NCI-H1092 (cell line): ENCODE results near the gene S100G.
"Not testable (repeated sequence)": the region's sequence is repeated elsewhere in the genome, so short reads cannot be mapped to it uniquely, and the experiment has no call there.

ENCODE experiments used
- DNase-seq: peaks from one replicate; lab custom pipeline; 2025; lab: John Stamatoyannopoulos, UW

The S100G gene

GRCh38 chrX:16649858-16650257 lies at the start of gene S100G:
S100G (plus strand) TSS chrX:16650158; CDS start chrX:16651007, 849 bp downstream.
- DNase-seq: no peak

GRCh38 chrX:16601885-16602284 lies 48.1 kb upstream of the S100G start:
- no peak for DNase-seq

GRCh38 chrX:16603235-16603634 lies 46.7 kb upstream of the S100G start:
- DNase-seq: not testable (repeated sequence)

- DNase-seq: no peak
Measured at GRCh38 chrX:16603822-16604221, 46.1 kb upstream of the S100G start.

GRCh38 chrX:16604337-16604736 lies 45.6 kb upstream of the S100G start:
- no peak for DNase-seq

- no peak for DNase-seq
Measured at GRCh38 chrX:16606142-16606720, 43.7 kb upstream of the S100G start.

- DNase-seq: no peak
Measured at GRCh38 chrX:16610121-16610621, 39.8 kb upstream of the S100G start.

- DNase-seq: not testable (repeated sequence)
Measured at GRCh38 chrX:16610654-16611053, 39.3 kb upstream of the S100G start.

GRCh38 chrX:16612257-16612897 lies 37.6 kb upstream of the S100G start:
- DNase-seq: no peak

GRCh38 chrX:16617382-16617781 lies 32.6 kb upstream of the S100G start:
- DNase-seq: no peak

GRCh38 chrX:16618422-16618821 lies 31.5 kb upstream of the S100G start:
- DNase-seq: no peak

- DNase-seq: no peak
Measured at GRCh38 chrX:16619024-16619423, 30.9 kb upstream of the S100G start.

- DNase-seq: not testable (repeated sequence)
Measured at GRCh38 chrX:16628511-16628910, 21.4 kb upstream of the S100G start.

- no peak for DNase-seq
Measured at GRCh38 chrX:16628946-16629595, 20.9 kb upstream of the S100G start.

GRCh38 chrX:16629909-16630308 lies 20.0 kb upstream of the S100G start:
- no peak for DNase-seq

GRCh38 chrX:16633754-16634153 lies 16.2 kb upstream of the S100G start:
- no peak for DNase-seq

GRCh38 chrX:16635040-16635439 lies 14.9 kb upstream of the S100G start:
- DNase-seq: no peak

GRCh38 chrX:16635596-16635995 lies 14.4 kb upstream of the S100G start:
- DNase-seq: no peak

- no peak for DNase-seq
Measured at GRCh38 chrX:16638533-16638932, 11.4 kb upstream of the S100G start.

GRCh38 chrX:16639966-16640365 lies 10.0 kb upstream of the S100G start:
- no peak for DNase-seq

- no peak for DNase-seq
Measured at GRCh38 chrX:16640823-16641222, 9.1 kb upstream of the S100G start.

- DNase-seq: no peak
Measured at GRCh38 chrX:16643176-16643575, 6.8 kb upstream of the S100G start.
